H9 (cell line): ENCODE results near the gene UBE4B. TPM values are rescaled to one million over a fixed set of nuclear protein-coding genes. Genes with fewer than 3 reads are reported as not detected.

Experiments used
- DNase-seq: peaks from one replicate; pipeline ENCODE4 v3.0.0-alpha.2; 2017
- H2AFZ ChIP-seq: one replicate; pipeline ENCODE4 v1.6.1; 2013; ENCODE audit warnings: mild to moderate bottlenecking, low read length, control low read depth, moderate library complexity
- H2AK5ac ChIP-seq: 2 replicates; pipeline ENCODE4 v1.6.1; 2013; ENCODE audit warnings: low read length, control low read depth, mixed read lengths; ENCODE audit not compliant: insufficient read length
- H2BK120ac ChIP-seq: one replicate; pipeline ENCODE4 v1.6.1; 2013; ENCODE audit warnings: low read depth, mild to moderate bottlenecking, low read length, control low read depth, inconsistent platforms; ENCODE audit not compliant: poor library complexity, severe bottlenecking
- H2BK12ac ChIP-seq: 2 replicates; pipeline ENCODE4 v1.6.1; 2013; ENCODE audit warnings: low read length, control low read depth, mixed read lengths, low read depth; ENCODE audit not compliant: insufficient read length
- H2BK15ac ChIP-seq: 2 replicates; pipeline ENCODE4 v1.6.1; 2013; ENCODE audit warnings: low read depth, low read length, control low read depth
- H2BK20ac ChIP-seq: one replicate; pipeline ENCODE4 v1.6.1; 2013; ENCODE audit warnings: low read depth, mild to moderate bottlenecking, low read length, control low read depth, inconsistent platforms; ENCODE audit not compliant: poor library complexity, severe bottlenecking
- H2BK5ac ChIP-seq: 2 replicates; pipeline ENCODE4 v1.6.1; 2013; ENCODE audit warnings: low read length, control low read depth, mixed read lengths; ENCODE audit not compliant: insufficient read length
- H3K14ac ChIP-seq: 2 replicates; pipeline ENCODE4 v1.6.1; 2013; ENCODE audit warnings: low read length, control low read depth; ENCODE audit not compliant: insufficient read depth
- H3K18ac ChIP-seq: 2 replicates; pipeline ENCODE4 v1.6.1; 2013; ENCODE audit warnings: low read depth, mild to moderate bottlenecking, mixed read lengths, low read length, control low read depth; ENCODE audit not compliant: insufficient read length
- H3K23ac ChIP-seq: 2 replicates; pipeline ENCODE4 v1.6.1; 2013; ENCODE audit warnings: low read length, control low read depth, mixed read lengths, low read depth; ENCODE audit not compliant: insufficient read length
- H3K23me2 ChIP-seq: 2 replicates; pipeline ENCODE4 v1.6.1; 2013; ENCODE audit warnings: low read depth, mild to moderate bottlenecking, mixed read lengths, low read length, control low read depth; ENCODE audit not compliant: insufficient read length, poor library complexity, severe bottlenecking
- H3K27ac ChIP-seq: 2 replicates; pipeline ENCODE4 v1.5.1; 2013; ENCODE audit warnings: low read length, control low read depth, mixed read lengths, low read depth; ENCODE audit not compliant: insufficient read length
- H3K27me3 ChIP-seq: 2 replicates; pipeline ENCODE4 v1.6.1; 2013; ENCODE audit warnings: low read length, control low read depth, inconsistent platforms; ENCODE audit not compliant: insufficient read depth
- H3K4ac ChIP-seq: 2 replicates; pipeline ENCODE4 v1.6.1; 2013; ENCODE audit warnings: low read depth, mild to moderate bottlenecking, control low read depth, inconsistent platforms, low read length, moderate library complexity
- H3K4me1 ChIP-seq: 2 replicates; pipeline ENCODE4 v1.6.1; 2013; ENCODE audit warnings: low read length, control low read depth, inconsistent platforms; ENCODE audit not compliant: insufficient read depth
- H3K4me2 ChIP-seq: 2 replicates; pipeline ENCODE4 v1.6.1; 2013; ENCODE audit warnings: low read length, control low read depth, mixed read lengths; ENCODE audit not compliant: insufficient read length, insufficient read depth
- H3K56ac ChIP-seq: 2 replicates; pipeline ENCODE4 v1.6.1; 2013; ENCODE audit warnings: low read depth, mild to moderate bottlenecking, mixed read lengths, low read length, control low read depth; ENCODE audit not compliant: insufficient read length
- H3K79me1 ChIP-seq: 2 replicates; pipeline ENCODE4 v1.6.1; 2013; ENCODE audit warnings: low read depth, mild to moderate bottlenecking, moderate library complexity, low read length, control low read depth, inconsistent platforms; ENCODE audit not compliant: insufficient read depth, poor library complexity, severe bottlenecking
- H3K79me2 ChIP-seq: 2 replicates; pipeline ENCODE4 v1.6.1; 2013; ENCODE audit warnings: low read length, control low read depth, inconsistent platforms; ENCODE audit not compliant: insufficient read depth
- H3K9ac ChIP-seq: 2 replicates; pipeline ENCODE4 v1.6.1; 2013; ENCODE audit warnings: low read length, control low read depth, mixed read lengths; ENCODE audit not compliant: insufficient read length; ENCODE audit errors: extremely low read depth
- H3K9me3 ChIP-seq: one replicate; pipeline ENCODE4 v1.6.1; 2013; ENCODE audit warnings: low read depth, low read length, inconsistent platforms; ENCODE audit not compliant: control insufficient read depth
- H3T11ph ChIP-seq: one replicate; pipeline ENCODE4 v1.6.1; 2013; ENCODE audit warnings: mild to moderate bottlenecking, low read length, control low read depth, inconsistent platforms
- H4K20me1 ChIP-seq: one replicate; pipeline ENCODE4 v1.6.1; 2013; ENCODE audit not compliant: control insufficient read depth, insufficient read length, insufficient read depth
- H4K5ac ChIP-seq: 2 replicates; pipeline ENCODE4 v1.6.1; 2013; ENCODE audit warnings: low read depth, mild to moderate bottlenecking, mixed read lengths, low read length, control low read depth; ENCODE audit not compliant: insufficient read length
- H4K8ac ChIP-seq: replicated peaks from 2 replicates; pipeline ENCODE4 v1.6.1; 2013; ENCODE audit warnings: low read length, control low read depth, mixed read lengths, low read depth; ENCODE audit not compliant: insufficient read length
- H4K91ac ChIP-seq: 2 replicates; pipeline ENCODE4 v1.6.1; 2013; ENCODE audit warnings: low read depth, mild to moderate bottlenecking, moderate library complexity, mixed read lengths, low read length, control low read depth; ENCODE audit not compliant: insufficient read length
- H3K27ac Mint-ChIP-seq, 3 experiments: 2 replicates in 2 of 3; 3 replicates in 1 of 3; pipeline ENCODE4 v1.8.0; 2020 to 2021; ENCODE audit warnings: mixed read lengths in 3 of 3, mild to moderate bottlenecking in 1 of 3, moderate library complexity in 1 of 3
- H3K27me3 Mint-ChIP-seq: 2 replicates; pipeline ENCODE4 v1.8.0; 2021; ENCODE audit warnings: low read depth, mild to moderate bottlenecking, moderate library complexity, mixed read lengths
- H3K36me3 Mint-ChIP-seq, 3 experiments: 2 replicates in 2 of 3; 3 replicates in 1 of 3; pipeline ENCODE4 v1.8.0; 2020 to 2021; ENCODE audit warnings: low read depth in 3 of 3, mixed read lengths in 3 of 3; ENCODE audit not compliant: insufficient read depth in 1 of 3
- H3K4me1 Mint-ChIP-seq, 2 experiments: 2 replicates each; pipeline ENCODE4 v1.8.0; 2020; ENCODE audit warnings: mixed read lengths in 2 of 2
- H3K4me3 Mint-ChIP-seq, 2 experiments: 2 replicates in 1 of 2; 3 replicates in 1 of 2; pipeline ENCODE4 v1.8.0; 2020 to 2021; ENCODE audit warnings: mild to moderate bottlenecking in 2 of 2, mixed read lengths in 2 of 2, moderate library complexity in 1 of 2
- H3K9me3 Mint-ChIP-seq, 2 experiments: 2 replicates in 1 of 2; 3 replicates in 1 of 2; pipeline ENCODE4 v1.8.0; 2020; ENCODE audit warnings: mild to moderate bottlenecking in 2 of 2, mixed read lengths in 2 of 2, moderate library complexity in 1 of 2
- CTCF ChIP-seq: fragments of 200-600 bp; sonication (generic); conservative IDR thresholded peaks from 3 replicates; pipeline ENCODE4 v1.8.0; 2021; ENCODE audit warnings: antibody characterized with exemption, mild to moderate bottlenecking
- WGBS: extraction: QIAGEN DNeasy Blood & Tissue Kit; methylation state at CpG from one replicate; pipeline ENCODE4 v1.1.7; 2013; ENCODE audit warnings: missing lambda C conversion rate, low lambda C conversion rate, mixed read lengths; ENCODE audit not compliant: insufficient read length; ENCODE audit errors: extremely low coverage; 5-methylcytosine and 5-hydroxymethylcytosine counted together
- total RNA-seq: library from RNA; stranded (reverse); gene quantifications from 2 replicates; pipeline ENCODE4 v1.2.1, GENCODE V29; 2021

Gene UBE4B
- total RNA-seq, 1 experiment from 2014 or later = 67.6 TPM

GRCh38 chr1:10173582-10173981, 140.8 kb downstream of the UBE4B start:
- Histone ChIP-seq H3K23ac (no peak overlapping the region), H3K14ac (no peak overlapping the region), H2AFZ (no peak overlapping the region), H2BK5ac (no peak overlapping the region), H4K8ac (no peak overlapping the region), H4K91ac (no peak overlapping the region), H3K4ac (no peak overlapping the region), H3K79me1 (no peaks in the 10 kb centered on the region), H3K9ac (no peak overlapping the region), H3T11ph (no peak overlapping the region), H3K18ac (no peak overlapping the region), H3K9me3 (no peaks in the 10 kb centered on the region), H3K56ac (no peak overlapping the region), H2BK15ac (no peak overlapping the region), H3K27me3 (no peaks in the 10 kb centered on the region), H2AK5ac (no peak overlapping the region), H3K4me2 (no peak overlapping the region), H4K20me1 (peaks cover 2% of the 10 kb centered on the region), H3K79me2 (no peaks in the 10 kb centered on the region), H3K27ac (no peak overlapping the region), H2BK120ac (no peak overlapping the region), H2BK12ac (no peak overlapping the region), H3K23me2 (no peaks in the 10 kb centered on the region), H3K4me1 (no peaks in the 10 kb centered on the region), H2BK20ac (no peak overlapping the region), H4K5ac (no peak overlapping the region)
- TF ChIP-seq CTCF = no peak
- Mint-ChIP-seq H3K27me3 (no peaks in the 10 kb centered on the region), H3K9me3 (peaks cover 5 to 7% of the 10 kb centered on the region in 2 experiments; a peak in 4 of 5 replicates), H3K4me3 (no peak overlapping the region), H3K27ac (peak overlapping the region in 1 of 3 experiments; percentile 44; a peak in 1 of 7 replicates), H3K4me1 (peaks cover 7 to 9% of the 10 kb centered on the region in 2 experiments), H3K36me3 (peaks cover 31 to 53% (median 53%) of the 10 kb centered on the region in 3 experiments)
- DNase-seq = no peak
- WGBS = no CpG with 5 or more reads among the region's 10 CpGs
